ENCODE results near the gene SNRNP48.

GRCh38 chr6:7604506-7604905, 14.5 kb downstream of the SNRNP48 start:
- TF ChIP-seq CTCF (IDR thresholded peaks at IDR 0.05) (no peak), POLR2A (IDR thresholded peaks at IDR 0.05) (no peak), POLR2AphosphoS5 (IDR thresholded peaks at IDR 0.05; ENCODE audit: insufficient read depth in 1 of 2, low read depth in 1 of 2) (no peak)

Data from vagina (tissue), 2 donors.